Glomerular visceral epithelial cell (primary cell): ENCODE data around the gene EEF1E1.
"Not testable (repeated sequence)": the region's sequence is repeated elsewhere in the genome, so short reads cannot be mapped to it uniquely, and the experiment has no call there.

Source experiments
- DNase-seq: peaks from one replicate; pipeline ENCODE4 v3.0.0-alpha.2; 2016; ENCODE audit errors: extremely low spot score

Gene EEF1E1

GRCh38 chr6:8063761-8064637 lies 38.3 kb downstream of the EEF1E1 start, which contains the start of gene BLOC1S5:
Gene BLOC1S5 (minus strand): TSS chr6:8064389. CDS start chr6:8064376, 13 bp downstream.
- peak; percentile 98 for DNase-seq

- no peak for DNase-seq
These were observed 40.6 kb downstream of the EEF1E1 start for GRCh38 chr6:8061736-8062135.

GRCh38 chr6:8060346-8060745 lies 42.0 kb downstream of the EEF1E1 start:
- no peak for DNase-seq

- peak; percentile 25 for DNase-seq
These were observed 43.2 kb downstream of the EEF1E1 start for GRCh38 chr6:8059129-8059528.

DNA sequence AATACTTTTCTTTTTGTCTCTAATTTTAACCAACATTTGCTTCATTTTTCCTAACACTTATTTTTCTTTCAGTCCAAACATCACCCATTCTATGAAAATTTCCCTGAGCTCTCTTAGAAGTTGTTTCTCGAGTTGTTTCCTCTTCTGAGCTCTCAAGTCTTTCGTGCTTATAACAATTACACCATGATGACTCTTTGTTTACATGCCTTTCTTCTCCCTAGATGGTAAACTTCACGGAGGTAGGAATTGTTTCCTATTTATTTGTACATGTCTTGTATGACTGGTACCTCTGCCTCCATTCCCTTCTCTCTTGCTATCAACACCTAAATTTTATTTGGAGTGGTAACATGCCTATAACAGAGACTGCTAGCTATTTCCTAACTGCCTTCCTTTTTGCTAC lies 44.6 kb downstream of the EEF1E1 start:
- no peak for DNase-seq

DNA sequence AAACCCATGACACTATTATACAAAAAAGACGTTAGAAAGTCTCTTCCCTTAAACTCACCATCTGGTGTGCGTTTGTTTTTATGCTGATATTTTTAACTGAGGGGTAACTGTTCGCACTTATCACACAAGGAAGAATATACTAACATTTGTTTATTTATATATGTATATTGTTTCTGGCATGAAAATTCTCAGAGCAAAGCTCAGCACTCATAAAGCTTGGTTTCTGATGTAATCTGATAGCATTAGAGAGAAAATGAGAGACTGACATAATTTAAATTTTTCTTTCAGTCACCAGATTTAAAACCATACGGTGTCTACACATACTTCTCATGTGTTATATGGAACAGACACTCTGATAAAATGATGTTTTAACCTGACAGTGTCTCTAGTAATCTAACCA lies 45.1 kb downstream of the EEF1E1 start:
- no peak for DNase-seq

- DNase-seq = no peak
These were observed 48.1 kb downstream of the EEF1E1 start for GRCh38 chr6:8054276-8054675.

- no peak for DNase-seq
These were observed 54.6 kb downstream of the EEF1E1 start for GRCh38 chr6:8047541-8048292.

DNA sequence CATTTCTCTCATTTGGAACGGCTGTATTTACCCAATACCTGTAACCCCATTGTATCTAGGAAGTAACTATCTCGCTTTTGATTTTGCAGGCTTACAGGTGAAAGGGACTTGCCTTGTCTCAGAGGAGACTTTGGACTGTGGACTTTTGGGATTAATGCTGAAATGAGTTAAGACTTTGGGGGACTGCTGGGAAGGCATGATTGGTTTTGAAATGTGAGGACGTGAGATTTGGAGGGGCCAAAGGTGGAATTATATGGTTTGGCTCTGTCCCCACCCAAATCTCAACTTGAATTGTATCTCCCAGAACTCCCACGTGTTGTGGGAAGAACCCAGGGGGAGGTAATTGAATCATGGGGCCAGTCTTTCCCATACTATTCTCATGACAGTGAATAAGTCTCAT lies 56.6 kb downstream of the EEF1E1 start:
- not testable (repeated sequence) for DNase-seq

GRCh38 chr6:8043221-8043620 lies 59.1 kb downstream of the EEF1E1 start:
- no peak for DNase-seq

GRCh38 chr6:8041913-8042583 lies 60.3 kb downstream of the EEF1E1 start:
- DNase-seq = no peak

- DNase-seq = not testable (repeated sequence)
These were observed 68.2 kb downstream of the EEF1E1 start for GRCh38 chr6:8034107-8034506.

- no peak for DNase-seq
These were observed 71.4 kb downstream of the EEF1E1 start for GRCh38 chr6:8030920-8031319.
